Measurements from ENCODE around the gene RD3L. TPM values are rescaled to one million over a fixed set of nuclear protein-coding genes. Genes with fewer than 3 reads are reported as not detected.

Gene RD3L
- total RNA-seq, 2 donors from 2014 or later, result not detected

DNA sequence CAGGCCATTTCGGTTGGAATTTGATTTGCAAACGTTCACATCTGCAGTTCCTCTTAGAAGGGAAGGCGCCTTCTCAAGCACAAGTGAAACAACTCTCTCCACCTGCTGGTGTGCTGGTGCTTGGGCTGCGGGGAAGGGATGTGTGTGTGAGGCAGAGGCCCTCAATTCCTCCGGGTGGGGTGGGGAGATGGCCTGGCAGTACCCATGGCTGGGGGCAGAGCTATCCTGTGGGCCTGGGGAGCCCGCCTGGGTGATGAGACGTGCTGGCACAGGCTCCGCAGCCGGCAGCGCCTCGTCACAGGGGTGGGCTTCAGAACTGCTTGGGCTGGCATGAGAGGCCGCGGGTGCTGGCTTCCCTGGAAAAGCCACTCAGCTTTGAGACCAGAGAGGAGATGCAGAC lies 43.0 kb downstream of the RD3L start:
- Histone ChIP-seq H3K9me3 (no peaks in the 10 kb centered on the region), H3K36me3 (no peaks in the 10 kb centered on the region), H3K4me3 (no peak overlapping the region), H3K27me3 (replicated peaks; ENCODE audit: insufficient read depth) (no peaks in the 10 kb centered on the region), H3K4me1 (ENCODE audit: control insufficient read depth in 1 of 2, low read depth in 2 of 2) (no peaks in the 10 kb centered on the region), H3K27ac (no peak overlapping the region)
- no peak for ATAC-seq (ENCODE audit: insufficient number of reproducible peaks, low FRiP score, low read depth)
- no peak for TF ChIP-seq CTCF (IDR thresholded peaks at IDR 0.05)
- DNase-seq (ENCODE audit: low spot score), result no peak

DNA sequence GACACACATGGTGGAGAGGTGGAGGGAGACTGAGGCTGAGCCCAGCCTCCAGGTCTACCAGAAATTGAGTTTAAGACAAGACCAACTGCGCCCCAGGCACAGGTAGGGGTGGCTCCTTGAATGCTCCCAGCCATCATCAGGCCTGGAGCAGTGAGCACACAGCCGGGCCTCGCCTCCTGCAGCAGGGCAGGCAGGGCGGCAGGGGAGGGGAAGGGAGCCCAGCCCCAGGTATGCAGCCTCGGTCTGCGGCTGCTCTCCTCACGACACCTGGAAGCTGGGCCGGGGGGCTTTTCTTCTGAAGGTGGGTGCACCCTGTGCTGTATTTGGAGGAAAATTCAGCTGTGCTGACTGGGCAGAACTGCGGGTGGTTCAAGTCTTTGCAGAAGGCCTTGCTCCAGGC lies 43.6 kb downstream of the RD3L start:
- TF ChIP-seq CTCF (IDR thresholded peaks at IDR 0.05), result no peak
- Histone ChIP-seq H3K9me3 (no peaks in the 10 kb centered on the region), H3K36me3 (no peaks in the 10 kb centered on the region), H3K4me3 (no peak overlapping the region), H3K4me1 (ENCODE audit: control insufficient read depth in 1 of 2, low read depth in 2 of 2) (no peaks in the 10 kb centered on the region), H3K27ac (no peak overlapping the region), H3K27me3 (replicated peaks; ENCODE audit: insufficient read depth) (no peaks in the 10 kb centered on the region)
- DNase-seq (ENCODE audit: low spot score), result no peak
- no peak for ATAC-seq (ENCODE audit: insufficient number of reproducible peaks, low FRiP score, low read depth)

- no peak overlapping the region for H3K27ac ChIP-seq
- no peak overlapping the region for H3K4me3 ChIP-seq
- H3K27me3 ChIP-seq (replicated peaks; ENCODE audit: insufficient read depth), result no peaks in the 10 kb centered on the region
- DNase-seq (ENCODE audit: low spot score), result no peak
- no peaks in the 10 kb centered on the region for H3K36me3 ChIP-seq
- H3K4me1 ChIP-seq (ENCODE audit: control insufficient read depth in 1 of 2, low read depth in 2 of 2), result no peaks in the 10 kb centered on the region
- no peak for ATAC-seq (ENCODE audit: insufficient number of reproducible peaks, low FRiP score, low read depth)
- no peak for TF ChIP-seq CTCF (IDR thresholded peaks at IDR 0.05)
- H3K9me3 ChIP-seq, result no peaks in the 10 kb centered on the region
Observed at GRCh38 chr14:103898204-103898603, 44.1 kb downstream of the RD3L start.

DNA sequence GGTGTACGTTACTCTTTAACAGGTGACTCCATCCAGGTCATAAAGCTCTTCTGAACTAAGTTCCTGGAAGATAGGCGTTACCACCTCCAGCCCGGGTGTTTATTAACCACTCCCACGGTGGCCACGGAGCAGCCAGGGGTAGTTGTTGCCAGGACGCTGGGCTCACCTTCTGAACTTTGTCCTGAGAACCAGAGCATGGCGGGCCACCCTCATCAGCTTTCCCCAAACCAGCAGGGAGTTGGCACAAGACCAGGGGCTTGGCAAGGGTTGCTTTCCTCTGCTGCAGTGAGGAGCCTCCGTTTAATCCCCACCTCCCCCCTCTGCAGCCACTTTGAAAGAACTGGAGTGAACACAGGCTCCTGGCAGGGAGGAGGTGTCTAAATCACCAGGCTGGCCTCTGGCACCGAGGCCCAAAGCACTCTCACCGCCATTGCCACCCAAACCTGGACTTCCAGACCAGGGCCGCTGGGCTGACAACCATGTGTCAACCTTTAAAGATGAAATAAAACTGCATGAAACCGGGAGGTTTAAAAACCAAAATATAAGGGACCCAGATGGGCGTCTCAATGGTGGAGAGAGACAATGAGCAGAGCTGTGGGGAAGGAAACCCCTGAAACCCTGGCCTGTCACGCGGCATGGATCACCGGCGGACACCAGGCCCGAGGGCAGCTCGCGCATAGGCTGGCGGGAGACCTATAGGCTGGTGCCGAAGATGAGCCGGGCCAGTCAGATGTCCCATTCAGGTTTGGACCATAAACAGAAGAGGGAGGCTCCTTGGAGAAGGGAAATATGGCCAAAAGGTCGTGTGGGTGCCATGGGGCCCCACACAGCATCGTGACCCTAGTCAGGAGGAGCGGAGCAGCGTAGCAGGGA lies 45.0 kb downstream of the RD3L start:
- DNase-seq (ENCODE audit: low spot score) (no peak), ATAC-seq (ENCODE audit: insufficient number of reproducible peaks, low FRiP score, low read depth) (no peak)

DNA sequence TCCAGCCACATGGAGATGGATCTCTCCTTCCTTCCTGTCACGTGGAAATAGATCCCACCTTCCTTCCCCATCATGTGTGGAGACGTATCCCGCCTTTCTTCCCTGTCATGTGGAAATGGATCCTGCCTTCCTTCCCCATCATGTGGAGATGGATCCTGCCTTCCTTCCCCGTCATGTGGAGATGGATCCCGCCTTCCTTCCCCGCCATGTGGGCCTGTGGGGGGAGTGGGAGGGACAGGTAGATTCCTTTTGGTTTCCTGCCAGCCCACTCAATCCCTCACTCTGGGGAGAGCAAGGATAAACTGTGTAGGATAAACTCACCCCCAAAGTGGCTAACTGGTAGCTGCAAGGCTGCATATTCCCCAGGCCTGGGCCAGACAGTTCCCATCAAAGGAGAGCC lies 45.8 kb downstream of the RD3L start:
- Histone ChIP-seq H3K27ac (no peak overlapping the region), H3K4me1 (ENCODE audit: control insufficient read depth in 1 of 2, low read depth in 2 of 2) (no peaks in the 10 kb centered on the region), H3K27me3 (replicated peaks; ENCODE audit: insufficient read depth) (no peaks in the 10 kb centered on the region), H3K4me3 (no peak overlapping the region), H3K36me3 (no peaks in the 10 kb centered on the region), H3K9me3 (no peaks in the 10 kb centered on the region)
- no peak for DNase-seq (ENCODE audit: low spot score)
- no peak for ATAC-seq (ENCODE audit: insufficient number of reproducible peaks, low FRiP score, low read depth)
- no peak for TF ChIP-seq CTCF (IDR thresholded peaks at IDR 0.05)

More for the DNA sequence above, 45.0 kb downstream of the RD3L start:
- H3K36me3 ChIP-seq, result no peaks in the 10 kb centered on the region
- no peaks in the 10 kb centered on the region for H3K9me3 ChIP-seq
- no peaks in the 10 kb centered on the region for H3K27me3 ChIP-seq (replicated peaks; ENCODE audit: insufficient read depth)
- no peak for TF ChIP-seq CTCF (IDR thresholded peaks at IDR 0.05)
- H3K4me1 ChIP-seq (ENCODE audit: control insufficient read depth in 1 of 2, low read depth in 2 of 2), result no peaks in the 10 kb centered on the region
- no peak overlapping the region for H3K27ac ChIP-seq
- H3K4me3 ChIP-seq, result no peak overlapping the region
